HG03196 (cell line): ENCODE data around the gene CD209.
"Not testable (repeated sequence)": the region's sequence is repeated elsewhere in the genome, so short reads cannot be mapped to it uniquely, and the experiment has no call there.

Experiments
- ATAC-seq: cut with Tn5 transposase; IDR thresholded peaks from one replicate; pipeline ENCODE4 v1.9.1; 2021; ENCODE audit not compliant: unreplicated experiment

Gene CD209

GRCh38 chr19:7746903-7747884 lies at the start of gene CD209:
Gene CD209, minus strand, starts transcription at chr19:7747534. Its CDS starts 23 bp downstream, at chr19:7747511.
- ATAC-seq: no peak

DNA sequence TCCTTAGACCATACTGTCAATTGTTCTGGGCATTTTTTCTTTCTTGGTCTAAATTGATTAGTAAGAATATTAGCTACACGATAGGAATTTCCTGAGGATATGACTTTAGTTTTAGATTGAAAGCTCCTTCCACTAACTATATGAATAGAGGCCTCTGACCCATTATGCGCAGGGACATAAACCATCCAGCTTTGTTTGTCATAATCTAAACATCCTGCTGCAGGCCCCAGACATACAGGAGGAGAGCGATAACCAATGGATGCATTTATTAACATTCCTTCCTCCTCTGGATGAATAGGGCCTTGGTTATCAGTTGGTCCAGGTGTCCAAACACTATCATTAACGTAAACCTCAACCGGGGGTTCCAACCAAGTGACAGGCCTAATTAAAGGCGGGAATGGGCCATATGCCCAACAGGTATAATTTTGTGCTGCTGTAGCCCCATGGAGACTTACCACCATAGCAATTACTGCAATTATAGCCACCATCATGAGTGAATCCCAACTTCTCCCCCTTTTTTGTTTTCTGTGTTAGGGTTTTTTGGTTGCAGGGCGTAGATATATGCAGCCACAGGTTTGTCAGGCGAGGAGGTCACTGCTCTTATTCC lies 48.3 kb upstream of the CD209 start:
- ATAC-seq: no peak

- ATAC-seq: no peak
Observed at GRCh38 chr19:7793493-7793892, 46.2 kb upstream of the CD209 start.

GRCh38 chr19:7792701-7793100 lies 45.4 kb upstream of the CD209 start:
- ATAC-seq: not testable (repeated sequence)

- no peak for ATAC-seq
Observed at GRCh38 chr19:7792281-7792680, 44.9 kb upstream of the CD209 start.

- no peak for ATAC-seq
Observed at GRCh38 chr19:7790416-7790815, 43.1 kb upstream of the CD209 start.

GRCh38 chr19:7789447-7789846 lies 42.1 kb upstream of the CD209 start:
- no peak for ATAC-seq

GRCh38 chr19:7788933-7789323 lies 41.6 kb upstream of the CD209 start:
- no peak for ATAC-seq

DNA sequence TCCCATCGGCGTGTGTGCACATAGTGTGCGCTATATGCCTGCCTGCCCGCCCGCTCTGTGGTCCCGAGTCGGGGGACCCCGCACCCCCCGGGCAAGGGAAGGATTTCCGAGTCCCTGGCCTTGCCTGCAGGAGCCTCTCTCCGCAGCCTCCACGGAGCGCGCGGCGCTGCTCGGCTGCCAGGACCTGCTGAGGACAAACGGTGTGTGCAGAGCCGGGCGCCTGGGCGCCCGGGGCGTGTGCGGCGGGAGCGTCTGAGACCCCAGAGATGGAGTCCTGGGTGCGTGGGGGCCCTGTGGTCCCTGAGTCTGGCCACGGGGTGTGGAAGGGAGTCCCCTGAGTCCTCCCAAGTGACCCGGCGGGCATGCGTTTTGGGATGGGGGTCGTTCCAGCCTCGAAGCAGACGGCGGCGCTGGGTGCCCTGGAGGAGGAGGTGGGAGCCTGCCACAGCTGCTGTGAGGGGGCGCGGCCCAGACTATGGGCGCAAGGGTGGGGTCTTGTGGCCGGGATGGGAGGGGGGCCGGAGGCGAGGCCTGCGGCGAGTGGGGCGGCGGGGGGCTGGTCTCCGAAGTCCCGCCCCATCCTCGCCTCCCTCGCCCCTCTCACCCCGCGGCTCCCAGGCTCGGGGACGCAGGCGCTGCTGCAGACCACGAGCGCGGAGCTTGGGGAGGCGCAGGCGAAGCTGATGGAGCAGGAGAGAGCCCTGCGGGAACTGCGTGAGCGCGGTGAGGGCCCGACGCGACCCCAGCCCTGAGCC lies 41.0 kb upstream of the CD209 start:
- ATAC-seq: no peak

DNA sequence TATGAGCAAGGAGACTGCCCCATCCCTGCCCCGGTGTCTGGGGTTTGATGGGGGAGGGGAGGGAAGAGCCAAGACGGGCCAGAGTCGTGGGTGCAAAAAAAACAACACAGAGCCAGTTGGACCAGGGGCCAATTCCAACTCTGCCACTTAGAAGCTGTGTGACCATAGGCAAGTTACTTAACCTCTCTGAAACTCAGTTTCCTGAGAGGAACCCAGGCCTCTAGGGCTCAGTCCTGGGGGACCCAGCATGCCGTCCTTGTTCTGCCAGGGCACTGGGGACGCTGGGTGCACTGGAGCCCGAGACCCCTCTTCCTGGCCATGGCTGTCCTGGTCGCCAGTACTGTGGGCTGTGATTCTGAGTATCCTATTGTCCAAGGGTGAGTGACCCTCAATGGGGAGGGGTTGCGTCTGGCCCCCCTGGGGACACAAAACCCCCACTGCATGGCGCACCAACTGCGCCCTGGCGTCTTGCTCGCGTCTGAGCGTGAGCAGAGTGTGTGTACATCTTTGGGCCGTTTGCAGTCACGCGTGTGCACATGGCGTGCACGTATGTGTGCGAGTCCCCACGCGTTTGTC lies 40.4 kb upstream of the CD209 start:
- no peak for ATAC-seq

DNA sequence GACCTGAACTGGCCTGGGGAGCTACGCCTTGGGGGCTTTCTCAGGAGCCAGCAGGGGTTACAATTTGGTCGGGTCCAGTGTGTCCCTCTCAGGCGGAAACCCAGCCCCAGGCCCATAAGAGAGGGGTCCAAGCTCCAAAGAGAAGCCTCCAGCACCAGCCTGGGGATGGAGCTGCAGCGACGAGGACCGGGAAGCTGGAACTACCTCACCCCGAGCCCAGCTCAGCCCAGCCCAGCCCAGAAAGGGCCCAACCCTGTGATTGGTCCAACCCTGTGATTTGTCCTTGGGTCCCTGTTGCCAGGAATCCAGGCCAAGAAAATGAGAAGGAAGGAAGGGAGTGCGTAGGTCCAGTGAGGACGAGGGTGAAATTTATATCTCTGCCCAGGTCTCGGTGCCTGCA lies 39.8 kb upstream of the CD209 start:
- ATAC-seq: no peak

DNA sequence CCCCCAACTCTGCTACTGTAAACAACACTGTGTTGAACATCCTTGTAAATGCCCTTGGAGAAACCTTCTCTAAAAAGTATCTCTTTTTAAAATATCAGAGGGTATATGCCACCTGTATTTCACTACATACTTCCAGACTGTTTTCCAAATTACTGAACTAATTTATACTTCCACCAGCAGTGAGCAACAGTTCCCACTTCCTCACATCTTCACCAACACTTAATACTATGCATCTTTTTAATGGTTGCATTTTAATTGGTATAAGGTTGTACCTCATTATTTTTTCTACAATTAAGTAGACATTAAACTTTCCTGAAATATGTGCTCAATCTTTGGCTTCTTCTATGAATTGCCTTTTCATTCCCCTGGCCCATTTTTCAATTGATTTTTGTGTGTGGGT lies 37.5 kb upstream of the CD209 start:
- no peak for ATAC-seq

- no peak for ATAC-seq
Observed at GRCh38 chr19:7783991-7784423, 36.7 kb upstream of the CD209 start.

DNA sequence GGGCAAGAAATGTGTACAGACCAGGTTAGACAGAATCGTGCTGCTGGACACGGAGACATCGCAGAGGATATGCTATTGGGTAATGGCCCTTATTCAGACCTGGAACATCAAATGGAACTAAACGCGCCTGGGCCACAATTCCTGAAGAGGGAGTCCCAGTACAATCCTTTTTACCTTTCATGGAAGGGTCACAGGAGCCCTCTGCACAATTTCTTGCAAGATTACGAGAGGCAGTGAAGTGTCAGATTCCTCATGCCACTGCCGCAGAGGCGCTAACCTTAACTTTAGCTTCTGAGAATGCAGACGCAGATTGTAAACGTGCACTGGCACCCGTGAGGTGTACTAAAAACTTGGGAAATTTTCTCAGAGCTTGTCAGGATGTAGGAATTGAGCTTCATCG lies 33.8 kb upstream of the CD209 start:
- ATAC-seq: no peak

GRCh38 chr19:7779631-7780486 lies 32.5 kb upstream of the CD209 start:
- no peak for ATAC-seq

DNA sequence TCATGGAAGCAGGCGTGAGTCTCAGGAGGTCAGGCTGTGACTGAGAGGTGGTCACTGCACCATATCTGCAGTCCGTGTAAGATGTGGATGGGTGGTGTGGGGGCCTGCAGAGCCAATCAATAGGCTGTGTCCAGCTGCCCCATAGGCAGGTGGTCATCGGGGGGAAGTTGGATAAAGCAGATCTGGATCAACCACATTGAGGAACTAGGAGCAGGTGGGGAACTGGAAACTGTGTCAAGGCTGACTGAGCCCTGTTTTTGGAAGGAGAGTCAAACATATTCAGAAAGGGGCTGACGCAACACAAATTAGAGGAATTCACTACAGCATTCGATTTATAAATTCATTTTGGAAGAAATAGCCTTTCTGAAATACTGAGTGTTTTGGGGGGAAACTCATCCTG lies 30.7 kb upstream of the CD209 start:
- no peak for ATAC-seq

GRCh38 chr19:7775761-7776160 lies 28.4 kb upstream of the CD209 start:
- no peak for ATAC-seq

GRCh38 chr19:7773841-7774240 lies 26.5 kb upstream of the CD209 start:
- ATAC-seq: no peak

DNA sequence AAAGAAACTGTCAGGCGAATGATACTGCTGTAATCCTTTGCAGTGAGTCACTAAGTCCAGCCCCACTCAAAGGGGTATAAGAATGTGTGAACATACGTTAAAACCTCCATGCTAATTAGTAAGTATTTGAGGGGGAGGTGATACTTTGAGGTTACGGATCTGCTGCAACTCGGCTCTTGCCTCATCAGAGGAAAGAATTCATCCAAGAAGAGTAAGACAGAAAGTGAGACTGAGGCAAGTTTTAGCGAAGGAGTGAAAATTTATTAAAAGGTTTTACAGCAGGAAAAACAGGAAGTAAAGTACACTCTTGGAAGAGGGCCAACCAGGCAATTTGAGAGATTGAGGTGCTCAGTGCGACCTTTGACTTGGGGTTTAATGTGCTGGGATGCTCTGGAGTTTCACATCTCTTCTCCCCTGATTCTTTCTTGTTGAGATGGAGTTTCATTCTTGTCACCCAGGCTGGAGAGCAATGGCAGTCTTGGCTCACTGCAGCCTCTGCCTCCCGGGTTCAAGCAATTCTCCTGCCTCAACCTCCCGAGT lies 25.5 kb upstream of the CD209 start:
- ATAC-seq: no peak

GRCh38 chr19:7771072-7771471 lies 23.7 kb upstream of the CD209 start:
- ATAC-seq: no peak
